Fibroblast of lung (primary cell): Measurements from ENCODE around the gene CALN1.

Experiments used
- EZH2 ChIP-seq: IDR thresholded peaks from 2 replicates; pipeline ENCODE4 v1.5.1; 2012; ENCODE audit warnings: low read length, control low read depth, mild to moderate bottlenecking; ENCODE audit errors: missing control alignments
- TF ChIP-seq, protein P1 (sequence below), 2 donors: IDR thresholded peaks in 1 of 2; conservative IDR thresholded peaks in 1 of 2; 1 replicate in 1 of 2; 2 replicates in 1 of 2; pipeline ENCODE4 v1.5.1; 2011 to 2012; ENCODE audit warnings: low read length in 2 of 2, control low read depth in 1 of 2, inconsistent platforms in 1 of 2, low read depth in 1 of 2, mild to moderate bottlenecking in 1 of 2

DNA sequence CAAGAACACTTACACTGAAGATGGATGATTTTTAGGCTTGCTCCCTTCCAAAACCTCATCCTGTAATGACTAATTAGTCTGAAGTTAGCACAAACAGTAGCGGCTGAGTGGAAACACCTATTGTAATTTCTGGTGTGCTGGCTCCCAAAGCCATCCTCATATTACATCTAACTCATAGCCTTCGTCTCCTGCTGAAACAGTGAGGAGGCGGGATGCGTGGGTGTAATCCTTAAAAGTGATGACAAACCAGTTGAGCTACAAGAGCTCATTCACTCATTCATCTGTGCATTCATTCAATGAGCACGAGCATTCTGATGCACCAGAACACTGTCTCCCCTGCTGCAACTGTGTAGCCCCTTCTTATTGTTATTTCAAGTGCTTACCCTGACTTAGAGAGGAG is 235.3 kb downstream of the CALN1 start:
- TF ChIP-seq, protein P1, sequence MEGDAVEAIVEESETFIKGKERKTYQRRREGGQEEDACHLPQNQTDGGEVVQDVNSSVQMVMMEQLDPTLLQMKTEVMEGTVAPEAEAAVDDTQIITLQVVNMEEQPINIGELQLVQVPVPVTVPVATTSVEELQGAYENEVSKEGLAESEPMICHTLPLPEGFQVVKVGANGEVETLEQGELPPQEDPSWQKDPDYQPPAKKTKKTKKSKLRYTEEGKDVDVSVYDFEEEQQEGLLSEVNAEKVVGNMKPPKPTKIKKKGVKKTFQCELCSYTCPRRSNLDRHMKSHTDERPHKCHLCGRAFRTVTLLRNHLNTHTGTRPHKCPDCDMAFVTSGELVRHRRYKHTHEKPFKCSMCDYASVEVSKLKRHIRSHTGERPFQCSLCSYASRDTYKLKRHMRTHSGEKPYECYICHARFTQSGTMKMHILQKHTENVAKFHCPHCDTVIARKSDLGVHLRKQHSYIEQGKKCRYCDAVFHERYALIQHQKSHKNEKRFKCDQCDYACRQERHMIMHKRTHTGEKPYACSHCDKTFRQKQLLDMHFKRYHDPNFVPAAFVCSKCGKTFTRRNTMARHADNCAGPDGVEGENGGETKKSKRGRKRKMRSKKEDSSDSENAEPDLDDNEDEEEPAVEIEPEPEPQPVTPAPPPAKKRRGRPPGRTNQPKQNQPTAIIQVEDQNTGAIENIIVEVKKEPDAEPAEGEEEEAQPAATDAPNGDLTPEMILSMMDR (conservative IDR thresholded peaks at IDR 0.05 in 1 of 2, IDR thresholded peaks at IDR 0.05 in 1 of 2; ENCODE audit: low read depth in 1 of 2, low read length in 2 of 2), result no peak
- TF ChIP-seq EZH2, result no peak
